ENCODE data around the gene GID8.

DNA sequence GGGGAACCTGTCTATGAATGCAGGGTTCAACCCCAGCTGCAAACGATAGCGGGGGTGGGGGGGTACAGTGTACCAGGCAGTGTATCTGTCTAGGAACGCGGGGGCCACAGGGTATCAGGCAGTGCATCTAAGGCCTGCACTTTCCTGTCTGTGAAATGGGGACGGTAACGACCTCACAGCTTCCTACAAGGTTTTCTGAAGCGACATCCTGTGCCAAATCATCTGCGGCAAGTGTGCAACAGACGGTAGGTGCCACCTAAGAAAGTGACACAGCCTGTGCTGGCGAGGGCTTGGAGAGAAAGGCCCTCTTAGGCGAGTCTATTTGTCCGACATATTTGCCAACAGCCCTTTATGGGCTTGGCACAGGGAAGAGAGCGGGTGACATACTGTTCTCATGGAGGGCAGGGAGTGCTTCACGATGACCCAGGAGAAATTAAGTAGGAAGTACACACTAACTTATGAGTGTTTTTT is 15.5 kb upstream of the GID8 start:
- TF ChIP-seq POLR2AphosphoS5 (IDR thresholded peaks at IDR 0.05; ENCODE audit: insufficient read depth, low read depth, low read length) (no peak), POLR2A (IDR thresholded peaks at IDR 0.05; ENCODE audit: low read depth, low read length) (no peak), JUN (IDR thresholded peaks at IDR 0.05; ENCODE audit: borderline replicate concordance, insufficient read depth, insufficient read length, low read depth) (no peak), EZH2 (IDR thresholded peaks at IDR 0.05; ENCODE audit: borderline replicate concordance, low read depth, low read length, severe bottlenecking) (no peak), MAX (IDR thresholded peaks at IDR 0.05; ENCODE audit: insufficient read depth, insufficient read length) (no peak), MYC (IDR thresholded peaks at IDR 0.05; ENCODE audit: low read depth, low read length) (no peak), FOS (IDR thresholded peaks at IDR 0.05; ENCODE audit: borderline replicate concordance, insufficient read depth, low read length) (no peak), GATA2 (IDR thresholded peaks at IDR 0.05; ENCODE audit: insufficient read depth, insufficient read length, low read depth, low read length) (no peak)
- TF ChIP-seq, protein P1, sequence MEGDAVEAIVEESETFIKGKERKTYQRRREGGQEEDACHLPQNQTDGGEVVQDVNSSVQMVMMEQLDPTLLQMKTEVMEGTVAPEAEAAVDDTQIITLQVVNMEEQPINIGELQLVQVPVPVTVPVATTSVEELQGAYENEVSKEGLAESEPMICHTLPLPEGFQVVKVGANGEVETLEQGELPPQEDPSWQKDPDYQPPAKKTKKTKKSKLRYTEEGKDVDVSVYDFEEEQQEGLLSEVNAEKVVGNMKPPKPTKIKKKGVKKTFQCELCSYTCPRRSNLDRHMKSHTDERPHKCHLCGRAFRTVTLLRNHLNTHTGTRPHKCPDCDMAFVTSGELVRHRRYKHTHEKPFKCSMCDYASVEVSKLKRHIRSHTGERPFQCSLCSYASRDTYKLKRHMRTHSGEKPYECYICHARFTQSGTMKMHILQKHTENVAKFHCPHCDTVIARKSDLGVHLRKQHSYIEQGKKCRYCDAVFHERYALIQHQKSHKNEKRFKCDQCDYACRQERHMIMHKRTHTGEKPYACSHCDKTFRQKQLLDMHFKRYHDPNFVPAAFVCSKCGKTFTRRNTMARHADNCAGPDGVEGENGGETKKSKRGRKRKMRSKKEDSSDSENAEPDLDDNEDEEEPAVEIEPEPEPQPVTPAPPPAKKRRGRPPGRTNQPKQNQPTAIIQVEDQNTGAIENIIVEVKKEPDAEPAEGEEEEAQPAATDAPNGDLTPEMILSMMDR (IDR thresholded peaks at IDR 0.05; ENCODE audit: extremely low read depth in 1 of 2, insufficient read depth in 1 of 2, low read depth in 1 of 2, low read length in 2 of 2), result no peak
